ENCODE measurements around the gene WNT4.

Gene WNT4

GRCh38 chr1:22129501-22130117 lies 13.3 kb downstream of the WNT4 start:
- no peak for DNase-seq (ENCODE audit: low read depth)

- DNase-seq (ENCODE audit: low read depth) = no peak
Observed at GRCh38 chr1:22128392-22128791, 14.5 kb downstream of the WNT4 start.

GRCh38 chr1:22127731-22128130 lies 15.2 kb downstream of the WNT4 start:
- DNase-seq (ENCODE audit: low read depth) = no peak

GRCh38 chr1:22127248-22127647 lies 15.6 kb downstream of the WNT4 start:
- no peak for DNase-seq (ENCODE audit: low read depth)

GRCh38 chr1:22126531-22126930 lies 16.4 kb downstream of the WNT4 start:
- DNase-seq (ENCODE audit: low read depth) = no peak

- DNase-seq (ENCODE audit: low read depth) = no peak
Observed at GRCh38 chr1:22124592-22125229, 18.2 kb downstream of the WNT4 start.

- no peak for DNase-seq (ENCODE audit: low read depth)
Observed at GRCh38 chr1:22123901-22124404, 18.9 kb downstream of the WNT4 start.

GRCh38 chr1:22123071-22123390 lies 19.9 kb downstream of the WNT4 start:
- peak; percentile 60 for DNase-seq (ENCODE audit: low read depth)

- no peak for DNase-seq (ENCODE audit: low read depth)
Observed at GRCh38 chr1:22122273-22123070, 20.4 kb downstream of the WNT4 start.

- DNase-seq (ENCODE audit: low read depth) = no peak
Observed at GRCh38 chr1:22121421-22121911, 21.4 kb downstream of the WNT4 start.

GRCh38 chr1:22120469-22120790 lies 22.5 kb downstream of the WNT4 start:
- DNase-seq (ENCODE audit: low read depth) = no peak

GRCh38 chr1:22119626-22120468 lies 23.1 kb downstream of the WNT4 start:
- DNase-seq (ENCODE audit: low read depth) = no peak

- DNase-seq (ENCODE audit: low read depth) = no peak
Observed at GRCh38 chr1:22118291-22118992, 24.5 kb downstream of the WNT4 start.

- no peak for DNase-seq (ENCODE audit: low read depth)
Observed at GRCh38 chr1:22117851-22118250, 25.0 kb downstream of the WNT4 start.

- no peak for DNase-seq (ENCODE audit: low read depth)
Observed at GRCh38 chr1:22117238-22117637, 25.7 kb downstream of the WNT4 start.

- DNase-seq (ENCODE audit: low read depth) = no peak
Observed at GRCh38 chr1:22115286-22115685, 27.6 kb downstream of the WNT4 start.

GRCh38 chr1:22114083-22115012 lies 28.5 kb downstream of the WNT4 start:
- peak; percentile 48 for DNase-seq (ENCODE audit: low read depth)

GRCh38 chr1:22112554-22112953 lies 30.3 kb downstream of the WNT4 start:
- no peak for DNase-seq (ENCODE audit: low read depth)

GRCh38 chr1:22111620-22112019 lies 31.3 kb downstream of the WNT4 start:
- DNase-seq (ENCODE audit: low read depth) = peak; percentile 71

- no peak for DNase-seq (ENCODE audit: low read depth)
Observed at GRCh38 chr1:22111115-22111514, 31.8 kb downstream of the WNT4 start.
